Measurements from ENCODE around the gene ASCL2.
"Not testable (repeated sequence)": the region's sequence is repeated elsewhere in the genome, so short reads cannot be mapped to it uniquely, and the experiment has no call there.

DNA sequence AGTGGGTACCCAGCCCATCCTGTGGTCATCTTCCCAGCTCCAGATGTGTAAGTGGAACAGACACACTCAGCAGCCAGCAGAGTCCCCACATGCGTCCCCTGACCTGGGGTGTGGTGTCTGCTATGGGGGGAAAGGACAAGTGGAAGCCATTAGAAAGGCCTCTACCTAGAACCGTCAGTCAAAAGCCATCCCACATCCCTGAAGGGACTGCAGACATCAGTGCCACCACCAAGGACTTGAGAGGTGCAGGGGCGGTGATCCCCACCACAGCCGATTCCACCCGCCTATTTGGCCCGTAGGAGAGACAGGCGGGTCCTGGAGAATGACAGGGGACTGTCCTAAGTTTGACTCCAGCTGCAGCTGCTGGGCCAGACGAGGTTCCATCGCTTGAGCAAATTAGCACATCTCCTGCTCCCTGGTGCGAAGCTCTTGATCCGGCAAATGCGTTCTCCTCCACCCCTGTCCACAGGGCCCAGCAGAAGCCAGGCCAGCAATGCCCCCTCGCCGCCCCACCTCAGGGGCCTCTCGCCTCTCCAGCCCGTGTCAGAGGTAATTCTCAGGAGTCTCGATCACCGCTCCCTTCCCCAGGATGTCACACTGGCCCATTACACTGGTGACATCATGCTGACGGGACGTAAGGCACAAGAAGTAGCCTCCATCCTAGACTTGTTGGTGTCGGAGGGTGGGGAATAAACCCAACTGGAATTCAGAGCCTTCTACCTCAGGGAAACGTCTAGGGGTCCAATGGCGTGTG, 33.8 kb downstream of the ASCL2 start:
- TF ChIP-seq, protein P1, sequence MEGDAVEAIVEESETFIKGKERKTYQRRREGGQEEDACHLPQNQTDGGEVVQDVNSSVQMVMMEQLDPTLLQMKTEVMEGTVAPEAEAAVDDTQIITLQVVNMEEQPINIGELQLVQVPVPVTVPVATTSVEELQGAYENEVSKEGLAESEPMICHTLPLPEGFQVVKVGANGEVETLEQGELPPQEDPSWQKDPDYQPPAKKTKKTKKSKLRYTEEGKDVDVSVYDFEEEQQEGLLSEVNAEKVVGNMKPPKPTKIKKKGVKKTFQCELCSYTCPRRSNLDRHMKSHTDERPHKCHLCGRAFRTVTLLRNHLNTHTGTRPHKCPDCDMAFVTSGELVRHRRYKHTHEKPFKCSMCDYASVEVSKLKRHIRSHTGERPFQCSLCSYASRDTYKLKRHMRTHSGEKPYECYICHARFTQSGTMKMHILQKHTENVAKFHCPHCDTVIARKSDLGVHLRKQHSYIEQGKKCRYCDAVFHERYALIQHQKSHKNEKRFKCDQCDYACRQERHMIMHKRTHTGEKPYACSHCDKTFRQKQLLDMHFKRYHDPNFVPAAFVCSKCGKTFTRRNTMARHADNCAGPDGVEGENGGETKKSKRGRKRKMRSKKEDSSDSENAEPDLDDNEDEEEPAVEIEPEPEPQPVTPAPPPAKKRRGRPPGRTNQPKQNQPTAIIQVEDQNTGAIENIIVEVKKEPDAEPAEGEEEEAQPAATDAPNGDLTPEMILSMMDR (IDR thresholded peaks at IDR 0.05; ENCODE audit: low read depth, low read length, poor library complexity, severe bottlenecking): not testable (repeated sequence)
- not testable (repeated sequence) for TF ChIP-seq EZH2phosphoT487 (IDR thresholded peaks at IDR 0.05; ENCODE audit: borderline replicate concordance, low read length)
